Fibroblast of skin of scalp (primary cell): Measurements from ENCODE around the gene SRPX2. TPM values are rescaled to one million over a fixed set of nuclear protein-coding genes. Genes with fewer than 3 reads are reported as not detected.
A peak's percentile ranks its signal among the peaks of the same experiment; 100 is the strongest.

Experiments
- DNase-seq: peaks from one replicate; pipeline ENCODE4 v3.0.0-alpha.2; 2013
- polyA plus RNA-seq, 2 experiments: library from polyadenylated mRNA; unstranded; fragments of 120-200 nt; gene quantifications; one replicate each; pipeline ENCODE4 v1.2.1, GENCODE V29; 2013; ENCODE audit not compliant: insufficient read length in 2 of 2

The SRPX2 gene
- polyA plus RNA-seq (2013, experiment 1 of 2; ENCODE audit: insufficient read length), result 40.1 TPM
- 40.5 TPM for polyA plus RNA-seq (2013, experiment 2 of 2; ENCODE audit: insufficient read length)

GRCh38 chrX:100643956-100644860 lies at the start of gene SRPX2:
SRPX2 (plus strand) TSS chrX:100644199; CDS start chrX:100646323, 2,124 bp downstream.
- peak; percentile 88 for DNase-seq

- DNase-seq, result no peak
Measured at GRCh38 chrX:100596601-100597000, 47.4 kb upstream of the SRPX2 start.

GRCh38 chrX:100599456-100599855 lies 44.5 kb upstream of the SRPX2 start:
- DNase-seq, result no peak

GRCh38 chrX:100600340-100600739 lies 43.7 kb upstream of the SRPX2 start:
- DNase-seq, result no peak

GRCh38 chrX:100600758-100601157 lies 43.2 kb upstream of the SRPX2 start:
- DNase-seq, result no peak

- DNase-seq, result no peak
Measured at GRCh38 chrX:100606753-100607152, 37.2 kb upstream of the SRPX2 start.

- DNase-seq, result no peak
Measured at GRCh38 chrX:100609591-100609990, 34.4 kb upstream of the SRPX2 start.

- no peak for DNase-seq
Measured at GRCh38 chrX:100611951-100612350, 32.0 kb upstream of the SRPX2 start.

- peak; percentile 74 for DNase-seq
Measured at GRCh38 chrX:100615005-100615404, 29.0 kb upstream of the SRPX2 start.

GRCh38 chrX:100623001-100623400 lies 21.0 kb upstream of the SRPX2 start:
- DNase-seq, result no peak

- DNase-seq, result peak; percentile 9
Measured at GRCh38 chrX:100625985-100626491, 18.0 kb upstream of the SRPX2 start.

- DNase-seq, result no peak
Measured at GRCh38 chrX:100635040-100635439, 9.0 kb upstream of the SRPX2 start.

GRCh38 chrX:100635989-100636320 lies 8.0 kb upstream of the SRPX2 start:
- no peak for DNase-seq

- DNase-seq, result peak; percentile 90
Measured at GRCh38 chrX:100636321-100636991, 7.5 kb upstream of the SRPX2 start, which contains the start of gene TSPAN6. TSPAN6 (minus strand) TSS chrX:100636806; CDS start chrX:100636694, 112 bp downstream.

- DNase-seq, result no peak
Measured at GRCh38 chrX:100642290-100642689, 1.7 kb upstream of the SRPX2 start.

- DNase-seq, result no peak
Measured at GRCh38 chrX:100643212-100643611, 787 bp upstream of the SRPX2 start.

GRCh38 chrX:100645106-100645505 lies 1.1 kb downstream of the SRPX2 start:
- peak; percentile 42 for DNase-seq

- peak; percentile 73 for DNase-seq
Measured at GRCh38 chrX:100647095-100647494, 3.1 kb downstream of the SRPX2 start.

- peak; percentile 6 for DNase-seq
Measured at GRCh38 chrX:100647739-100648138, 3.7 kb downstream of the SRPX2 start.

GRCh38 chrX:100648458-100649417 lies 4.7 kb downstream of the SRPX2 start:
- DNase-seq, result peak; percentile 81

- DNase-seq, result peak; percentile 94
Measured at GRCh38 chrX:100649550-100650356, 5.8 kb downstream of the SRPX2 start.
